GM23338 (cell line): ENCODE measurements around the gene STMN3. TPM values are rescaled to one million over a fixed set of nuclear protein-coding genes. Genes with fewer than 3 reads are reported as not detected.

Experiments
- ATAC-seq: fragments of 200-7000 bp; cut with Tn5 transposase; 3 replicates; pipeline ENCODE4 v1.9.1; 2020
- DNase-seq: peaks from one replicate; pipeline ENCODE4 v3.0.0-alpha.2; 2015; ENCODE audit warnings: low spot score
- H2AFZ ChIP-seq: fragments of 200-600 bp; sonication (generic); 2 replicates; pipeline ENCODE4 v1.8.0; 2016; ENCODE audit warnings: antibody characterized with exemption, mild to moderate bottlenecking, moderate library complexity
- H3F3A ChIP-seq: fragments of 200-600 bp; sonication (generic); replicated peaks from 2 replicates; pipeline ENCODE4 v1.8.0; 2017; ENCODE audit warnings: antibody characterized with exemption, mixed run types, low read depth
- H3K27ac ChIP-seq: fragments of 200-600 bp; sonication (generic); 2 replicates; pipeline ENCODE4 v1.6.1; 2016; ENCODE audit warnings: low read depth
- H3K27me3 ChIP-seq: fragments of 200-600 bp; sonication (generic); 2 replicates; pipeline ENCODE4 v1.8.0; 2016; ENCODE audit warnings: mild to moderate bottlenecking, mixed run types, moderate library complexity; ENCODE audit not compliant: insufficient read depth
- H3K36me3 ChIP-seq: fragments of 200-600 bp; sonication (generic); 2 replicates; pipeline ENCODE4 v1.8.0; 2016; ENCODE audit warnings: mild to moderate bottlenecking; ENCODE audit not compliant: insufficient read depth
- H3K4me1 ChIP-seq: fragments of 200-600 bp; sonication (generic); 2 replicates; pipeline ENCODE4 v1.8.0; 2016; ENCODE audit warnings: mild to moderate bottlenecking, moderate library complexity; ENCODE audit not compliant: insufficient read depth
- H3K4me2 ChIP-seq: fragments of 200-600 bp; sonication (generic); 2 replicates; pipeline ENCODE4 v1.7.1; 2017; ENCODE audit warnings: mixed run types
- H3K4me3 ChIP-seq: fragments of 200-600 bp; sonication (generic); 2 replicates; pipeline ENCODE4 v1.6.1; 2016; ENCODE audit warnings: mixed run types
- H3K79me2 ChIP-seq: fragments of 200-600 bp; sonication (generic); replicated peaks from 2 replicates; pipeline ENCODE4 v1.8.0; 2017; ENCODE audit warnings: mild to moderate bottlenecking; ENCODE audit not compliant: insufficient read depth
- H3K9me2 ChIP-seq: fragments of 200-600 bp; sonication (generic); 2 replicates; pipeline ENCODE4 v1.8.0; 2017; ENCODE audit not compliant: insufficient read depth
- H4K20me1 ChIP-seq: fragments of 200-600 bp; sonication (generic); replicated peaks from 2 replicates; pipeline ENCODE4 v1.8.0; 2017; ENCODE audit warnings: mild to moderate bottlenecking; ENCODE audit not compliant: insufficient read depth
- H3K27ac Mint-ChIP-seq: 2 replicates; pipeline ENCODE4 v1.8.0; 2020; ENCODE audit warnings: inconsistent platforms, mild to moderate bottlenecking, moderate library complexity, mixed read lengths
- H3K27me3 Mint-ChIP-seq: 3 replicates; pipeline ENCODE4 v1.8.0; 2022; ENCODE audit warnings: low read depth, mild to moderate bottlenecking, moderate library complexity, mixed read lengths, inconsistent platforms; ENCODE audit not compliant: insufficient read depth, poor library complexity
- H3K36me3 Mint-ChIP-seq: 3 replicates; pipeline ENCODE4 v1.8.0; 2021; ENCODE audit warnings: low read depth, mild to moderate bottlenecking, inconsistent platforms, moderate library complexity, mixed read lengths
- H3K4me1 Mint-ChIP-seq: 3 replicates; pipeline ENCODE4 v1.8.0; 2020; ENCODE audit warnings: mild to moderate bottlenecking, inconsistent platforms, mixed read lengths
- H3K4me3 Mint-ChIP-seq: 3 replicates; pipeline ENCODE4 v1.8.0; 2021; ENCODE audit warnings: moderate library complexity, mild to moderate bottlenecking, inconsistent platforms, mixed read lengths
- H3K9me3 Mint-ChIP-seq: 3 replicates; pipeline ENCODE4 v1.8.0; 2020; ENCODE audit warnings: moderate library complexity, mild to moderate bottlenecking, inconsistent platforms, mixed read lengths
- CTCF ChIP-seq, 2 experiments: fragments of 200-600 bp in 1 of 2; sonication (generic) in 1 of 2; conservative IDR thresholded peaks; 2 replicates each; pipeline versions ENCODE4 v1.5.1 to v1.6.1; 2016 to 2017; ENCODE audit warnings: antibody characterized with exemption in 2 of 2, low read depth in 2 of 2, mild to moderate bottlenecking in 2 of 2, moderate library complexity in 1 of 2
- EZH2phosphoT487 ChIP-seq: fragments of 200-600 bp; sonication (generic); IDR thresholded peaks from one replicate; pipeline ENCODE4 v1.8.1; 2018; ENCODE audit warnings: antibody characterized with exemption; ENCODE audit not compliant: unreplicated experiment
- JUNB ChIP-seq: IDR thresholded peaks from one replicate; pipeline ENCODE4 v1.6.1; 2016; ENCODE audit warnings: antibody characterized with exemption; ENCODE audit not compliant: unreplicated experiment
- NANOG ChIP-seq: IDR thresholded peaks from 2 replicates; pipeline ENCODE4 v1.6.1; 2016; ENCODE audit warnings: antibody characterized with exemption, borderline replicate concordance
- REST ChIP-seq: IDR thresholded peaks from one replicate; pipeline ENCODE4 v1.6.1; 2018; ENCODE audit warnings: antibody characterized with exemption; ENCODE audit not compliant: unreplicated experiment
- ZNF114 ChIP-seq: fragments of 250-450 bp; sonication (Bioruptor Pico); IDR thresholded peaks from 2 replicates; pipeline ENCODE4 v1.5.0; 2020; ENCODE audit warnings: mild to moderate bottlenecking, moderate library complexity
- polyA plus RNA-seq: library from polyadenylated mRNA; unstranded; fragments of >200 nt; fragmentation: Nextera tagmentation; extraction: Ambion mirVana; gene quantifications from 2 replicates; pipeline ENCODE4 v1.2.1, GENCODE V29; 2016
- total RNA-seq: library from RNA; depleted of rRNA; stranded (reverse); fragments of >200 nt; shearing (Covaris generic); gene quantifications from 2 replicates; pipeline ENCODE4 v1.2.3, GENCODE V29; 2014

STMN3 gene
- total and polyA plus RNA-seq, 2 experiments from 2014 or later: 28.6 to 61.3 TPM

- no peak for ATAC-seq
- TF ChIP-seq EZH2phosphoT487: no peak
- TF ChIP-seq REST: no peak
- Histone ChIP-seq H3K27me3 (no peaks in the 10 kb centered on the region), H2AFZ (no peak overlapping the region), H3K27ac (no peak overlapping the region), H3K4me1 (no peaks in the 10 kb centered on the region), H3K79me2 (no peaks in the 10 kb centered on the region), H3K9me2 (no peaks in the 10 kb centered on the region), H3F3A (no peaks in the 10 kb centered on the region), H4K20me1 (no peaks in the 10 kb centered on the region), H3K4me3 (no peak overlapping the region), H3K36me3 (no peaks in the 10 kb centered on the region), H3K4me2 (no peak overlapping the region)
- peaks cover 3% of the 10 kb centered on the region; the same call in 1 of the 3 replicates for H3K9me3 Mint-ChIP-seq
- H3K4me1 Mint-ChIP-seq: no peaks in the 10 kb centered on the region; the same call in 2 of the 3 replicates
- H3K36me3 Mint-ChIP-seq: peaks cover 7% of the 10 kb centered on the region
- no peak for DNase-seq
- no peak overlapping the region for H3K4me3 Mint-ChIP-seq
- no peak overlapping the region for H3K27ac Mint-ChIP-seq
- H3K27me3 Mint-ChIP-seq: peaks cover 13% of the 10 kb centered on the region
Measured at GRCh38 chr20:63687419-63688178, 34.4 kb upstream of the STMN3 start.

- H3K27ac ChIP-seq: no peak overlapping the region
- no peak overlapping the region for H3K4me2 ChIP-seq
- DNase-seq (no peak), ATAC-seq (no peak; the same call in 2 of the 3 replicates)
- no peaks in the 10 kb centered on the region for H4K20me1 ChIP-seq
- H2AFZ ChIP-seq: no peak overlapping the region
- H3K4me3 ChIP-seq: no peak overlapping the region
- no peak overlapping the region for H3K27ac Mint-ChIP-seq
- H3K9me3 Mint-ChIP-seq: no peaks in the 10 kb centered on the region
- no peak for TF ChIP-seq ZNF114
- TF ChIP-seq CTCF (conservative IDR thresholded peaks at IDR 0.05; ENCODE audit: low read depth in 2 of 2): no peak
- no peak for TF ChIP-seq NANOG
- no peak for TF ChIP-seq JUNB
- H3K36me3 ChIP-seq: no peaks in the 10 kb centered on the region
- H3K27me3 Mint-ChIP-seq: peaks cover 9% of the 10 kb centered on the region
- no peaks in the 10 kb centered on the region; the same call in 2 of the 3 replicates for H3K4me1 Mint-ChIP-seq
- H3F3A ChIP-seq: no peaks in the 10 kb centered on the region
- no peak overlapping the region for H3K4me3 Mint-ChIP-seq
- H3K36me3 Mint-ChIP-seq: peaks cover 4% of the 10 kb centered on the region; the same call in 1 of the 3 replicates
- H3K27me3 ChIP-seq: no peaks in the 10 kb centered on the region
- no peaks in the 10 kb centered on the region for H3K9me2 ChIP-seq
- H3K4me1 ChIP-seq: no peaks in the 10 kb centered on the region
- H3K79me2 ChIP-seq: no peaks in the 10 kb centered on the region
Measured at GRCh38 chr20:63686492-63687321, 33.5 kb upstream of the STMN3 start.
